Lung (tissue), 12 donors: ENCODE data around the gene MCOLN2. TPM values are rescaled to one million over a fixed set of nuclear protein-coding genes. Genes with fewer than 3 reads are reported as not detected.
"Not testable (repeated sequence)": the region's sequence is repeated elsewhere in the genome, so short reads cannot be mapped to it uniquely, and the experiment has no call there.

ENCODE experiments used
- ATAC-seq: fragments of 200-7000 bp; cut with Tn5 transposase; one replicate; pipeline ENCODE4 v1.9.1; 2020; ENCODE audit warnings: moderate number of reproducible peaks; ENCODE audit not compliant: insufficient read depth, low FRiP score
- DNase-seq, 3 donors: peaks; one replicate each; pipeline ENCODE4 v3.0.0-alpha.2; 2013 to 2017
- H3K27ac ChIP-seq, 2 donors: one replicate each; pipeline ENCODE4 v1.5.1; 2013; ENCODE audit warnings: mild to moderate bottlenecking in 2 of 2, moderate library complexity in 2 of 2, control low read depth in 1 of 2, inconsistent platforms in 1 of 2, low read depth in 1 of 2, low read length in 1 of 2
- H3K27me3 ChIP-seq, 3 donors: one replicate each; pipeline ENCODE4 v1.5.1; 2013; ENCODE audit warnings: low read length in 2 of 3; ENCODE audit not compliant: control insufficient read depth in 3 of 3, insufficient read depth in 3 of 3
- H3K36me3 ChIP-seq, 4 donors: one replicate each; pipeline ENCODE4 v1.5.1; 2013; ENCODE audit warnings: low read length in 4 of 4, mild to moderate bottlenecking in 1 of 4, moderate library complexity in 1 of 4; ENCODE audit not compliant: control insufficient read depth in 4 of 4, insufficient read depth in 4 of 4
- H3K4me1 ChIP-seq, 5 donors: one replicate each; pipeline ENCODE4 v1.5.1; 2013; ENCODE audit warnings: low read length in 5 of 5, mild to moderate bottlenecking in 2 of 5, moderate library complexity in 1 of 5; ENCODE audit not compliant: control insufficient read depth in 5 of 5, insufficient read depth in 5 of 5
- H3K4me3 ChIP-seq: one replicate; pipeline ENCODE4 v1.5.1; 2013; ENCODE audit warnings: mild to moderate bottlenecking, control low read depth, moderate library complexity
- H3K9ac ChIP-seq, 2 donors: one replicate each; pipeline ENCODE4 v1.5.1; 2013; ENCODE audit warnings: low read length in 2 of 2, control low read depth in 1 of 2; ENCODE audit not compliant: insufficient read depth in 1 of 2
- H3K9me3 ChIP-seq, 4 donors: one replicate each; pipeline ENCODE4 v1.5.1; 2013; ENCODE audit warnings: low read length in 3 of 4, mild to moderate bottlenecking in 1 of 4, moderate library complexity in 1 of 4; ENCODE audit not compliant: control insufficient read depth in 4 of 4, insufficient read depth in 3 of 4
- WGBS, 2 donors: extraction: QIAGEN DNeasy Blood & Tissue Kit; methylation state at CpG; one replicate each; pipeline ENCODE4 v1.1.7; 2013; 5-methylcytosine and 5-hydroxymethylcytosine counted together
- polyA plus RNA-seq, 2 donors: library from polyadenylated mRNA; stranded (reverse); fragments of 200-250 nt; gene quantifications; one replicate each; pipeline ENCODE4 v1.2.1, GENCODE V29; 2013
- total RNA-seq, 2 donors: library from RNA; depleted of rRNA in 1 of 2; stranded (reverse); fragments of >200 nt in 1 of 2; gene quantifications; one replicate each; pipeline ENCODE4 v1.2.1, GENCODE V29; 2014 to 2021
- TF ChIP-seq, protein P1 (sequence below): IDR thresholded peaks from 2 replicates; pipeline ENCODE4 v1.5.1; 2012; ENCODE audit warnings: mild to moderate bottlenecking; ENCODE audit errors: control extremely low read depth, extremely low read depth
- donor health status: control.
- donor health status: control.
- donor health status: Bipolar disorder and iron deficiency.
- donor health status: healthy.
- donor health status: DM: yes; HTN: yes; CAD: no.

MCOLN2 gene
- total and polyA plus RNA-seq, 4 donors, result 4.2 to 17.1 (median 7.4) TPM

DNA sequence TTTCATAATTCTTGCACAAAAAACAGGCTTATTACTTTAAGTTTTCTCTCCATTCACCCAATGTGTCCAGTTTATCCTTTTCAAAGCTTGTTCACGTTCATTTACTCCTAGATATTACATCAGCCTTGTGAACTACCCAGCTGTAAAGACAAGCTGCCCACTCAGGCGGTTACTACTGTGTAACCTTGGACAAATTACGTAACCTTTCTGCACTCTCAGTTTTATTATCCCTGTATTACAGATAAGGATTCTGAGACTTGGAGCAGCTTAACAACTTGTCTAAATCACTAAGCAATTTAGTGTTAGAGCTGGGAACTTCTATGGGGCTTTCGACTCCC is 83.4 kb downstream of the MCOLN2 start:
- no peak for ATAC-seq
- H3K4me3 ChIP-seq, result no peak overlapping the region
- 32 to 41% methylated on average over 4 of the region's 4 CpGs for WGBS, 2 donors
- TF ChIP-seq, protein P1, sequence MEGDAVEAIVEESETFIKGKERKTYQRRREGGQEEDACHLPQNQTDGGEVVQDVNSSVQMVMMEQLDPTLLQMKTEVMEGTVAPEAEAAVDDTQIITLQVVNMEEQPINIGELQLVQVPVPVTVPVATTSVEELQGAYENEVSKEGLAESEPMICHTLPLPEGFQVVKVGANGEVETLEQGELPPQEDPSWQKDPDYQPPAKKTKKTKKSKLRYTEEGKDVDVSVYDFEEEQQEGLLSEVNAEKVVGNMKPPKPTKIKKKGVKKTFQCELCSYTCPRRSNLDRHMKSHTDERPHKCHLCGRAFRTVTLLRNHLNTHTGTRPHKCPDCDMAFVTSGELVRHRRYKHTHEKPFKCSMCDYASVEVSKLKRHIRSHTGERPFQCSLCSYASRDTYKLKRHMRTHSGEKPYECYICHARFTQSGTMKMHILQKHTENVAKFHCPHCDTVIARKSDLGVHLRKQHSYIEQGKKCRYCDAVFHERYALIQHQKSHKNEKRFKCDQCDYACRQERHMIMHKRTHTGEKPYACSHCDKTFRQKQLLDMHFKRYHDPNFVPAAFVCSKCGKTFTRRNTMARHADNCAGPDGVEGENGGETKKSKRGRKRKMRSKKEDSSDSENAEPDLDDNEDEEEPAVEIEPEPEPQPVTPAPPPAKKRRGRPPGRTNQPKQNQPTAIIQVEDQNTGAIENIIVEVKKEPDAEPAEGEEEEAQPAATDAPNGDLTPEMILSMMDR, result no peak
- peak in 1 of 3 donors; percentile 17 for DNase-seq
- no peaks in the 10 kb centered on the region for H3K27me3 ChIP-seq
- no peak overlapping the region for H3K27ac ChIP-seq
- peaks cover 0 to 4% (median 0%) of the 10 kb centered on the region in 5 donors for H3K4me1 ChIP-seq
- no peaks in the 10 kb centered on the region for H3K9me3 ChIP-seq
- no peaks in the 10 kb centered on the region for H3K36me3 ChIP-seq
- H3K9ac ChIP-seq, result no peak overlapping the region

DNA sequence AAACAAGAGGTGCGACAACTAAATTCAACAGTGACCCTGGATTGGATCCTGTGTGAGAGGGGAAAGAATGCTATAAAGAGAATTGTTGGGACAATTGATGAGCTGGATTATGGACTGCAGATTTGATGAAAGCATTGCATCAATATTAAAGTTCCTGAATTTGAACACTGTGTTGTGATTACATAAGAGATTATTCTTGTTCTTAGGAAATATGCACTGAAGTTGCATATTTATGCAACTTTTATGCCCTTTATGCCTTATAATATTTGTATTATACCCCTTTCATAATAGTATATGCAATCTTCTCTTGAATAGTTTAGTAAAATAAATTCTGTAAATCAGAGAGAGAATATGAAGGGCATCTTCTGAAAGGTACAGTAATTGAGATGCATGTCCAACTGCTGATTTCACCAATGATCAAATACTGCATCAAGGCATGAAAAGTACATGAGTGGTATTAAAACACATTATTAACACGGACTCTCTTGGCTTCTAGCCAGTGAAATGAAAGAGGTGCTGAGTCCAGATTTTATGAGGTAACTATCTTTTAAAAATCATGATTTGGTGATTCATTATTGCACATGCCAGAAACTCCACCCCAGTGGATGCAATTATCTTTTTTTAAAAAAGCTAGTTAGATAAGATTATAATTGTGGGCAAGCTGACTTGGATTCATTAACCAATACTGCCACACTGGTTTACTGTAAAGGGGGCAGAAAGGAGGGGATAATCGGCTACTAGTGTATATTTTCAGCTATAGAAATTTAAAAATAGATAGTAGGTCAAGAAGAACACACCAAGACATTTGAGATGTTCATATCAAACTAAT is 84.0 kb downstream of the MCOLN2 start:
- Histone ChIP-seq H3K27me3 (no peaks in the 10 kb centered on the region), H3K36me3 (no peaks in the 10 kb centered on the region), H3K9me3 (no peaks in the 10 kb centered on the region), H3K27ac (no peak overlapping the region), H3K4me3 (no peak overlapping the region), H3K4me1 (peaks cover 0 to 4% (median 0%) of the 10 kb centered on the region in 5 donors), H3K9ac (no peak overlapping the region)
- TF ChIP-seq, protein P1, result no peak
- no peak for DNase-seq
- WGBS, 2 donors, result 65 to 74% methylated on average over 3 of the region's 3 CpGs
- ATAC-seq, result no peak

DNA sequence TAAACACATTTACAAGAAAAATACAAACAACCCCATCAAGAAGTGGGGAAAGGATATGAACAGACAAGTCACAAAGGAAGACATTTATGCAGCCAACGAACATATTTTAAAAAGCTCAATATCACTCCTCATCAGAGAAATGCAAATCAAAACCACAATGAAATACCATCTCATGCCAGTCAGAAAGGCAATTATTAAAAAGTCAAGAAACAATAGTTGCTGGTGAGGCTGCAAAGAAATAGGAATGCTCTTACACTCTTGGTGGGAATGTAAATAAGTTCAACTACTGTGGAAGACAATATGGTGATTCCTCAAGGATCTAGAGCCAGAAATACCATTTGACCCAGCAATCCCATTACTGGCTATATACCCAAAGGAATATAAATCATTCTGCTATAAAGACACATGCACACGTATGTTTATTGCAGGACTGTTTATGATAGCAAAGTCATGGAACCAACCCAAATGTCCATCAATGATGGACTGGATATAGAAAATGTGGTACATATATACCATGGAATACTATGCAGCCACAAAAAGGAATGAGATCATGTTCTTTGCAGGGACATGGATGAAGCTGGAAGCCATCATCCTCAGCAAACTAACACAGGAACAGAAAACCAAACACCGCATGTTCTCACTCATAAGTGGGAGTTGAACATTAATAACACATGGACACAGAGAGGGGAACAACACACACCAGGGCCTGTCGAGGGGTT is 88.0 kb downstream of the MCOLN2 start:
- not testable (repeated sequence) for H3K27me3 ChIP-seq, H3K4me1 ChIP-seq, H3K9me3 ChIP-seq, H3K4me3 ChIP-seq, ATAC-seq, H3K27ac ChIP-seq, DNase-seq, H3K36me3 ChIP-seq, H3K9ac ChIP-seq
- 83 to 88% methylated on average over 4 of the region's 4 CpGs for WGBS, 2 donors

DNA sequence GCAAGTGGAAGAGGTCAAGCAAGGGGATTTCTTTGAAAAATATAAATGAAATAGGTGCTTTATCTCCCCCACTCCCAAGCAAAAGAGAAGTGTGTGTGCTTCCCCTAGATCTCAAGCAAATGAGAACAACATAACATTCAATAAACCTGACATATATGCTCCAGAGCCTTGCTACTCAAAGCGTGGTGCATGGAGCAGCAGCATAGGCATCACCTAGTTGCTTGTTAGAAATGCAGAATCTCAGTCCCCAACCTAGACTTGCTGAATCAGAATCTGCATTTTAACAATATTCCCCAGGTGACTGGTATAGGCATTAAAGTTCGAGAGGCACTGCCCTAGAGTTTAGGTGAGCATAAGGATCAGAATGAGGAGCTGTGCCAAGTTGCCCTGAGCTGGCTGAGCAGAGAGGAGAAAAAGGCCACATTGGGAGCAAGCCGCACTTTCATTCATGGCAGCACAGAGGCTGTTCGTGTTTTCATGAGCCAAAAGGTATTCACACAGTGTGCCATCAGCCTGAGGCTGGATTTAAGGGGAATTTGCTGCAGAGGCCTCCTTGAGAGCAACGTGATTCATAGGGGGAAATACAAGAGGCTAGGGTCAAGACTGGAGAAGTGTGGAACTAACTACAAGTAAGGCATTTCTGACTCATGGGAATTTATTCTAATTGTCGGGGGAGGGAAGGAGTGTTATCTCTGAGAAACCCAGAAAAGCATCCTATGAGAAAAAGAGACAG is 89.7 kb downstream of the MCOLN2 start:
- Histone ChIP-seq H3K9me3 (peaks cover 0 to 5% (median 0%) of the 10 kb centered on the region in 4 donors), H3K9ac (no peak overlapping the region), H3K27ac (no peak overlapping the region), H3K4me1 (no peaks in the 10 kb centered on the region), H3K4me3 (no peak overlapping the region), H3K27me3 (no peaks in the 10 kb centered on the region), H3K36me3 (no peaks in the 10 kb centered on the region)
- WGBS, 2 donors, result 76 to 79% methylated on average over 6 of the region's 6 CpGs
- ATAC-seq (no peak), DNase-seq (no peak)
- TF ChIP-seq, protein P1, result no peak

DNA sequence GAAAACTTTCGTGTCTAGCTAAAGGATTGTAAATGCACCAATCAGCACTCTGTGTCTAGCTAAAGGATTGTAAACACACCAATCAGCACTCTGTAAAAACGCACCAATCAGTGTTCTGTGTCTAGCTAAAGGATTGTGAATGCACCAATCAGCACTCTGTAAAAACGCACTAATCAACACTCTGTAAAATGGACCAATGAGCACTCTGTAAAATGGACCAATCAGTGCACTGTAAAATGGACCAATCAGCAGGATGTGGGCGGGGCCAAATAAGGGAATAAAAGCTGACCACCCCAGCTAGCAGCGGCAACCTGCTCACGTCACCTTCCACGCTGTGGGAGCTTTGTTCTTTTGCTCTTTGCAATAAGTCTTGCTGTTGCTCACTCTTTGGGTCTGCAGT is 94.2 kb downstream of the MCOLN2 start:
- not testable (repeated sequence) for H3K4me3 ChIP-seq, DNase-seq, H3K36me3 ChIP-seq, H3K27me3 ChIP-seq, H3K9me3 ChIP-seq, H3K4me1 ChIP-seq, ATAC-seq, H3K9ac ChIP-seq, H3K27ac ChIP-seq
- WGBS, 2 donors, result 82 to 89% methylated on average over 7 of the region's 7 CpGs
